ENCODE results near the gene TNFRSF4. TPM values are rescaled to one million over a fixed set of nuclear protein-coding genes. Genes with fewer than 3 reads are reported as not detected.

The TNFRSF4 gene
- total RNA-seq, 1 donor from 2014 or later: 0.31 TPM

DNA sequence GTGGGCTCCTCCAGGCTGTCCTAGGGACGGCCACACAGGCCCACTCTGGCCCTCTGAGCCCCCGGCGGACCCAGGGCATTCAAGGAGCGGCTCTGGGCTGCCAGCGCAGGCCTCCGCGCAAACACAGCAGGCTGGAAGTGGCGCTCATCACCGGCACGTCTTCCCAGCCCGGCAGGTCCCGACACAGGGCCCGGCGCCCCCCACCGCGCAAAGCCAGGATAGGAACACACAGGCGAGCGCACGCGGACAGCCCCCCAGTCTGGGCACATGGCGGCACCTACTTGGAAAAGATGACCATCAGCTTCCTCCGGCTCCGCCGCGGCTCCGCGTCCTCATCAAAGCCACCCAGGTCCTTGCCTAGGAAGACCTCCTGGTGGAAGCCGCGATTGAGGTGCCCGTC is 14.2 kb upstream of the TNFRSF4 start:
- peaks cover 8% of the 10 kb centered on the region for H3K36me3 Mint-ChIP-seq
- H3K9me3 Mint-ChIP-seq: no peaks in the 10 kb centered on the region
- H3K4me3 Mint-ChIP-seq: no peak overlapping the region
- no peaks in the 10 kb centered on the region for H3K27me3 Mint-ChIP-seq
- DNase-seq (ENCODE audit: extremely low spot score, unreplicated experiment): no peak
- no peak overlapping the region for H3K27ac Mint-ChIP-seq
- TF ChIP-seq, protein P1, sequence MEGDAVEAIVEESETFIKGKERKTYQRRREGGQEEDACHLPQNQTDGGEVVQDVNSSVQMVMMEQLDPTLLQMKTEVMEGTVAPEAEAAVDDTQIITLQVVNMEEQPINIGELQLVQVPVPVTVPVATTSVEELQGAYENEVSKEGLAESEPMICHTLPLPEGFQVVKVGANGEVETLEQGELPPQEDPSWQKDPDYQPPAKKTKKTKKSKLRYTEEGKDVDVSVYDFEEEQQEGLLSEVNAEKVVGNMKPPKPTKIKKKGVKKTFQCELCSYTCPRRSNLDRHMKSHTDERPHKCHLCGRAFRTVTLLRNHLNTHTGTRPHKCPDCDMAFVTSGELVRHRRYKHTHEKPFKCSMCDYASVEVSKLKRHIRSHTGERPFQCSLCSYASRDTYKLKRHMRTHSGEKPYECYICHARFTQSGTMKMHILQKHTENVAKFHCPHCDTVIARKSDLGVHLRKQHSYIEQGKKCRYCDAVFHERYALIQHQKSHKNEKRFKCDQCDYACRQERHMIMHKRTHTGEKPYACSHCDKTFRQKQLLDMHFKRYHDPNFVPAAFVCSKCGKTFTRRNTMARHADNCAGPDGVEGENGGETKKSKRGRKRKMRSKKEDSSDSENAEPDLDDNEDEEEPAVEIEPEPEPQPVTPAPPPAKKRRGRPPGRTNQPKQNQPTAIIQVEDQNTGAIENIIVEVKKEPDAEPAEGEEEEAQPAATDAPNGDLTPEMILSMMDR (conservative IDR thresholded peaks at IDR 0.05): no peak
- H3K4me1 Mint-ChIP-seq (ENCODE audit: unreplicated experiment): peaks cover 9% of the 10 kb centered on the region

DNA sequence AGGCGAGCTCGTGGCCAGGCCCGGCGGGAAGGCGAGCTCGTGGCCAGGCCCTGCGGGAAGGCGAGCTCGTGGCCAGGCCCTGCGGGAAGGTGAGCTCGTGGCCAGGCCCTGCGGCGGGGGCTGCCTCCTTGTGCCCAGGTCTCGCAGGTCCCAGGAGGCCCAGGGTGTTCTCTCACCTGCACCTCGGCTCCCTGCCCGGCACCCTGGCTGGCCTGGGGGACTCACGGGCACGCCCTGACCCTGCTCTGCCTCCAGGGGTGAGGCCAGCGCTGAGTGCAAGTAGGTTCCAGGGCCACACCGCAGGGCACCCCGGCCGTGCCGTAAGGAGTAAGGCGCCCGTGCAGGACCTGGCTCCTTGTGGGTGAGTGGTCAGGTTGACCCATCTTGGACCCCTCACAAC is 13.4 kb upstream of the TNFRSF4 start:
- peaks cover 14% of the 10 kb centered on the region for H3K36me3 Mint-ChIP-seq
- no peak overlapping the region for H3K27ac Mint-ChIP-seq
- no peaks in the 10 kb centered on the region for H3K27me3 Mint-ChIP-seq
- TF ChIP-seq, protein P1 (conservative IDR thresholded peaks at IDR 0.05): no peak
- no peak for DNase-seq (ENCODE audit: extremely low spot score, unreplicated experiment)
- H3K4me1 Mint-ChIP-seq (ENCODE audit: unreplicated experiment): peaks cover 9% of the 10 kb centered on the region
- no peaks in the 10 kb centered on the region for H3K9me3 Mint-ChIP-seq
- H3K4me3 Mint-ChIP-seq: no peak overlapping the region

DNA sequence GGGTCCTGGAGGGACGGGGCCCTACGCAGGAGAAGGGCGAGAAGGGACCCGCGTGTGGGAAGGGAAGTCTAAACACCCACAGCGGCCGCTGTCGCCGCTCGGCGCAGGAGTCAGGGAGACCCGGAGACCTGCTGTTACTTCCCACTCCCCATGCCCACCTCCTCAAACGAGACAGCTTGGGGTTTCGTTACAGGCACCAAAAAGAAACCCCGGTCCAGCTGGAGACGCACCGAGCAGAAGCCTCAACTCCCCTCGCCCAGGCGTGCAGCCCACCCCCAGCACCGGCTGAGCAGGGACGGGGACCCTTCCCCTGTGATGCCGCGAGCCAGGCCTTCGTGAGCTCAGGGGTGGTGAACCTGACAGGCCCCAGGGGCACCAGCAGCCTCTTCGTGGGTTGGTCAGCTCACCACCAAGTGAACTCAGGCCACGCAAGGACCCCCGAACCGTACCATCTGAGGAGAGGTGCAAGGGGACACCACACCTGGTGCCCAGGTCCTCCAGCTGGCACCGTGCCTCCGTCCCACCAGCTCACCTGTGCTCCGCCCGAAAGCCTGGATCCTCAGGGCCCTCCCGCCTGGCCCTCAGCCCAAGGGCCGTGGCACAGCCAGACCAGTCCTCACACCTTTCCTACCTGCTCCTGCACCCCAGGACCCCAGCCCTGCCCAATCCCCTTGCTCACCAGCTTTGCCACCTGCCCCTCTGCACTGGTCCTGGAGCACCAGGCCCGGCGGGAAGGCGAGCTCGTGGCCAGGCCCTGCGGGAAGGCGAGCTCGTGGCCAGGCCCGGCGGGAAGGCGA is 12.8 kb upstream of the TNFRSF4 start:
- Mint-ChIP-seq H3K27ac (no peak overlapping the region), H3K4me3 (no peak overlapping the region), H3K4me1 (ENCODE audit: unreplicated experiment) (peaks cover 9% of the 10 kb centered on the region), H3K36me3 (peaks cover 14% of the 10 kb centered on the region), H3K27me3 (no peaks in the 10 kb centered on the region), H3K9me3 (no peaks in the 10 kb centered on the region)
- DNase-seq (ENCODE audit: extremely low spot score, unreplicated experiment): no peak
- TF ChIP-seq, protein P1 (conservative IDR thresholded peaks at IDR 0.05): no peak

DNA sequence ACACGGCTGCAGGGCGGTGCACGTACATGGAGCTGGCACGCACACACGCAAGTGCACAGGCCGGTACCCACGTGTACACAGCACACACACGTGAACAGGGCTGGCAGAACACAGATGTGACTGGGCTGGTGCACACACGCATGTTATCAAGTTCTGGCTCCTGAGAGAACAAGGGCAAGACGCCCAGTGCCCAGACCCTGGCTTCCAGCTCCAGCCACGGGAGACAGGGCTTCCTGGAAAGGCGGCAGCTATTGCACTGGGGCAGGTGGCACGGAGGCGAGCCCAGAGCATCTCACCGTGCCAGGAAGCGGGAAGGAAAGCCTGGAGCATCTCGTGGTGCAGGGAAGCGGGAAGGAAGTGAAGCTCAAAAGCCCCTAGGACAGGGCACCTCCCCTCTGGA is 12.0 kb upstream of the TNFRSF4 start:
- DNase-seq (ENCODE audit: extremely low spot score, unreplicated experiment): no peak
- TF ChIP-seq, protein P1 (conservative IDR thresholded peaks at IDR 0.05): no peak
- peaks cover 9% of the 10 kb centered on the region for H3K4me1 Mint-ChIP-seq (ENCODE audit: unreplicated experiment)
- H3K27ac Mint-ChIP-seq: no peak overlapping the region
- H3K27me3 Mint-ChIP-seq: no peaks in the 10 kb centered on the region
- H3K9me3 Mint-ChIP-seq: no peaks in the 10 kb centered on the region
- no peak overlapping the region for H3K4me3 Mint-ChIP-seq
- peaks cover 14% of the 10 kb centered on the region for H3K36me3 Mint-ChIP-seq

DNA sequence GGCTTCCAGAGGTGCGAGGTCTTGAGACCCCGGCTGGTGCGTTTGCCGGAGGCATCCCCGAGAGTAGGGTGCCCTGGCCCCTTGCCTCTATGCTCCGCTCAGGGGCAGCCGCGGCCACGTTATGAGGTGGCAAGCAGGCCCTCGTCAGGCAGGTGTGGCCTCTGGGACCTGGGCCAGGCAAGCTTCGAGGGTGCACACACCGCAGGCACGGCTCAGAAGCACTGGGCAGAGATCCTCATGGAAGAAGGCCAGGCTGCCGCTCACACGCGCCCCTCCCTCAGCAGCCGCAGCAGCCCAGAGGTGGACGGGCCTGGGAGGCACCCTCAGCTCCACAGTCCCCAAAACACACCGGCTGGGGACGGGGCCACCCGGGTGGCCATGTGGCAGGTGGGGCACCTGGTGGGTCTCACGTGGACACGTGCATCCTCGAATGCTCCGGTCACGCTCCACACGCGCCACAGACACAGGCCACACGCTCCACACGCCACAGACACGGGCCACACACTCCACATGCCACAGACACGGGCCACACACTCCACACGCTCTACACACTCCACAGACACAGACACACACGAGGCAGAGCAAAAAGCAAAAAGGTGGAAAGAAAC is 11.4 kb upstream of the TNFRSF4 start:
- no peak for DNase-seq (ENCODE audit: extremely low spot score, unreplicated experiment)
- Mint-ChIP-seq H3K9me3 (no peaks in the 10 kb centered on the region), H3K4me3 (no peak overlapping the region), H3K4me1 (ENCODE audit: unreplicated experiment) (peaks cover 5% of the 10 kb centered on the region), H3K36me3 (peaks cover 18% of the 10 kb centered on the region), H3K27ac (no peak overlapping the region), H3K27me3 (no peaks in the 10 kb centered on the region)
- TF ChIP-seq, protein P1 (conservative IDR thresholded peaks at IDR 0.05): no peak
